NCI-H748 treated with DMSO at 0.1 percent for 48 hours (cell line): ENCODE data around the gene GRM5.
"Not testable (repeated sequence)": the region's sequence is repeated elsewhere in the genome, so short reads cannot be mapped to it uniquely, and the experiment has no call there.

Source experiments
- DNase-seq: peaks from one replicate; lab custom pipeline; 2025; lab: John Stamatoyannopoulos, UW

GRM5 gene

GRCh38 chr11:88538098-88538497 is 527.7 kb downstream of the GRM5 start:
- no peak for DNase-seq

- DNase-seq: no peak
Observed at GRCh38 chr11:88537613-88538012, 528.2 kb downstream of the GRM5 start.

GRCh38 chr11:88536616-88537265 is 529.0 kb downstream of the GRM5 start:
- no peak for DNase-seq

GRCh38 chr11:88535916-88536547 is 529.8 kb downstream of the GRM5 start:
- DNase-seq: no peak

GRCh38 chr11:88535266-88535665 is 530.5 kb downstream of the GRM5 start:
- no peak for DNase-seq

GRCh38 chr11:88534706-88535105 is 531.1 kb downstream of the GRM5 start:
- not testable (repeated sequence) for DNase-seq

GRCh38 chr11:88534185-88534584 is 531.6 kb downstream of the GRM5 start:
- no peak for DNase-seq

GRCh38 chr11:88533001-88533400 is 532.8 kb downstream of the GRM5 start:
- no peak for DNase-seq

- no peak for DNase-seq
Observed at GRCh38 chr11:88531831-88532230, 534.0 kb downstream of the GRM5 start.

GRCh38 chr11:88529426-88529825 is 536.4 kb downstream of the GRM5 start:
- DNase-seq: no peak

GRCh38 chr11:88523386-88524071 is 542.3 kb downstream of the GRM5 start:
- DNase-seq: no peak

- DNase-seq: no peak
Observed at GRCh38 chr11:88522624-88523385, 543.0 kb downstream of the GRM5 start.

- no peak for DNase-seq
Observed at GRCh38 chr11:88521799-88522201, 544.0 kb downstream of the GRM5 start.

GRCh38 chr11:88521399-88521798 is 544.4 kb downstream of the GRM5 start:
- no peak for DNase-seq

GRCh38 chr11:88520391-88520790 is 545.4 kb downstream of the GRM5 start:
- no peak for DNase-seq

GRCh38 chr11:88515002-88515401 is 550.8 kb downstream of the GRM5 start:
- no peak for DNase-seq

- DNase-seq: no peak
Observed at GRCh38 chr11:88511006-88511405, 554.8 kb downstream of the GRM5 start.

- DNase-seq: no peak
Observed at GRCh38 chr11:88508759-88509581, 556.8 kb downstream of the GRM5 start.

- no peak for DNase-seq
Observed at GRCh38 chr11:88508418-88508758, 557.4 kb downstream of the GRM5 start.

- DNase-seq: no peak
Observed at GRCh38 chr11:88507771-88508417, 557.9 kb downstream of the GRM5 start.

GRCh38 chr11:88501541-88501940 is 564.2 kb downstream of the GRM5 start:
- no peak for DNase-seq
